Neural crest cell (in vitro differentiated cells): ENCODE measurements around the gene SPINK8. TPM values are rescaled to one million over a fixed set of nuclear protein-coding genes. Genes with fewer than 3 reads are reported as not detected.

ENCODE experiments used
- DNase-seq: peaks from one replicate; pipeline ENCODE4 v3.0.0; 2021; ENCODE audit warnings: low read depth, mixed read lengths, low spot score
- H3K27ac Mint-ChIP-seq: one replicate; pipeline ENCODE4 v1.8.0; 2021; ENCODE audit warnings: mild to moderate bottlenecking, mixed read lengths; ENCODE audit not compliant: unreplicated experiment
- H3K27me3 Mint-ChIP-seq: 2 replicates; pipeline ENCODE4 v1.8.0; 2021; ENCODE audit warnings: low read depth, mild to moderate bottlenecking, mixed read lengths
- H3K36me3 Mint-ChIP-seq: 2 replicates; pipeline ENCODE4 v1.8.0; 2021; ENCODE audit warnings: low read depth, mild to moderate bottlenecking, mixed read lengths
- H3K4me1 Mint-ChIP-seq: 2 replicates; pipeline ENCODE4 v1.8.0; 2021; ENCODE audit warnings: mixed read lengths
- H3K4me3 Mint-ChIP-seq: one replicate; pipeline ENCODE4 v1.8.0; 2021; ENCODE audit warnings: mild to moderate bottlenecking, mixed read lengths
- H3K9me3 Mint-ChIP-seq: 2 replicates; pipeline ENCODE4 v1.8.0; 2021; ENCODE audit warnings: mixed read lengths
- CTCF ChIP-seq: fragments of 200-600 bp; sonication (generic); conservative IDR thresholded peaks from 2 replicates; pipeline ENCODE4 v1.5.0; 2021; ENCODE audit warnings: antibody characterized with exemption, mild to moderate bottlenecking
- total RNA-seq: library from RNA; stranded (reverse); gene quantifications from 2 replicates; pipeline ENCODE4 v1.2.1, GENCODE V29; 2021

Gene SPINK8
- total RNA-seq, 1 donor from 2014 or later = not detected

GRCh38 chr3:48270306-48270705 lies 63.2 kb downstream of the SPINK8 start:
- Mint-ChIP-seq H3K27me3 (no peaks in the 10 kb centered on the region), H3K4me3 (no peak overlapping the region), H3K9me3 (no peaks in the 10 kb centered on the region), H3K27ac (no peak overlapping the region), H3K4me1 (peaks cover 17% of the 10 kb centered on the region), H3K36me3 (peaks cover 45% of the 10 kb centered on the region)
- TF ChIP-seq CTCF = no peak
- DNase-seq = no peak

- peaks cover 45% of the 10 kb centered on the region for H3K36me3 Mint-ChIP-seq
- no peak for TF ChIP-seq CTCF
- no peaks in the 10 kb centered on the region for H3K27me3 Mint-ChIP-seq
- no peaks in the 10 kb centered on the region for H3K9me3 Mint-ChIP-seq
- no peak for DNase-seq
- peaks cover 17% of the 10 kb centered on the region for H3K4me1 Mint-ChIP-seq
- H3K4me3 Mint-ChIP-seq = no peak overlapping the region
- no peak overlapping the region for H3K27ac Mint-ChIP-seq
These were observed 63.9 kb downstream of the SPINK8 start for GRCh38 chr3:48269592-48269991.

- H3K4me3 Mint-ChIP-seq = no peak overlapping the region
- peaks cover 47% of the 10 kb centered on the region for H3K36me3 Mint-ChIP-seq
These were observed 64.4 kb downstream of the SPINK8 start for GRCh38 chr3:48268936-48269561.

GRCh38 chr3:48268381-48268935 lies 65.0 kb downstream of the SPINK8 start:
- H3K4me3 Mint-ChIP-seq = no peak overlapping the region
- H3K27me3 Mint-ChIP-seq = no peaks in the 10 kb centered on the region
- H3K27ac Mint-ChIP-seq = peak overlapping the region; percentile 87
- H3K4me1 Mint-ChIP-seq = peaks cover 13% of the 10 kb centered on the region
- no peak for TF ChIP-seq CTCF
- no peaks in the 10 kb centered on the region for H3K9me3 Mint-ChIP-seq
- DNase-seq = no peak
- H3K36me3 Mint-ChIP-seq = peaks cover 49% of the 10 kb centered on the region

More at GRCh38 chr3:48268936-48269561, 64.4 kb downstream of the SPINK8 start:
- DNase-seq = no peak
- no peaks in the 10 kb centered on the region for H3K9me3 Mint-ChIP-seq
- H3K4me1 Mint-ChIP-seq = peaks cover 17% of the 10 kb centered on the region
- H3K27ac Mint-ChIP-seq = peak overlapping the region; percentile 87
- TF ChIP-seq CTCF = no peak
- no peaks in the 10 kb centered on the region for H3K27me3 Mint-ChIP-seq

- peaks cover 11% of the 10 kb centered on the region for H3K4me1 Mint-ChIP-seq
- no peak for DNase-seq
- H3K27me3 Mint-ChIP-seq = no peaks in the 10 kb centered on the region
- H3K27ac Mint-ChIP-seq = no peak overlapping the region
- TF ChIP-seq CTCF = no peak
- H3K4me3 Mint-ChIP-seq = no peak overlapping the region
- no peaks in the 10 kb centered on the region for H3K9me3 Mint-ChIP-seq
- H3K36me3 Mint-ChIP-seq = peaks cover 46% of the 10 kb centered on the region
These were observed 65.7 kb downstream of the SPINK8 start for GRCh38 chr3:48267782-48268181.
